Gastroesophageal sphincter (tissue), 4 donors: ENCODE measurements around the gene PDAP1. TPM values are rescaled to one million over a fixed set of nuclear protein-coding genes. Genes with fewer than 3 reads are reported as not detected.
A peak's percentile ranks its signal among the peaks of the same experiment; 100 is the strongest.
"Not testable (repeated sequence)": the region's sequence is repeated elsewhere in the genome, so short reads cannot be mapped to it uniquely, and the experiment has no call there.

Experiments used
- ATAC-seq: fragments of 150-250 bp; one replicate; pipeline ENCODE4 v1.9.1; 2016; ENCODE audit warnings: mild to moderate bottlenecking, moderate library complexity
- H3K27ac ChIP-seq, 4 donors: fragments of 200-600 bp; sonication (generic) in 3 of 4; 1 replicate in 3 of 4; 2 replicates in 1 of 4; pipeline ENCODE4 v1.5.1; 2016 to 2019
- H3K27me3 ChIP-seq: fragments of 200-600 bp; sonication (generic); one replicate; pipeline ENCODE4 v1.5.1; 2019
- H3K36me3 ChIP-seq, 2 donors: fragments of 200-600 bp; sonication (generic); one replicate each; pipeline ENCODE4 v1.5.1; 2019; ENCODE audit warnings: control low read depth in 1 of 2
- H3K4me1 ChIP-seq, 3 donors: fragments of 200-600 bp; sonication (generic); 1 replicate in 2 of 3; 2 replicates in 1 of 3; pipeline ENCODE4 v1.5.1; 2016 to 2019; ENCODE audit warnings: control low read depth in 2 of 3
- H3K4me3 ChIP-seq, 2 donors: fragments of 200-600 bp; sonication (generic); one replicate each; pipeline ENCODE4 v1.5.1; 2019; ENCODE audit warnings: mild to moderate bottlenecking in 1 of 2, moderate library complexity in 1 of 2
- H3K9me3 ChIP-seq, 3 donors: fragments of 200-600 bp; sonication (generic); one replicate each; pipeline ENCODE4 v1.5.1; 2017 to 2019; ENCODE audit warnings: control low read depth in 2 of 3
- EP300 ChIP-seq: sonication (generic); formaldehyde crosslinking; IDR thresholded peaks from one replicate; pipeline ENCODE4 v1.6.1; 2017; ENCODE audit warnings: antibody characterized with exemption, mild to moderate bottlenecking
- POLR2A ChIP-seq, 2 donors: fragments of 450-650 bp; IDR thresholded peaks; one replicate each; pipeline ENCODE4 v1.6.1; 2017; ENCODE audit warnings: antibody characterized with exemption in 2 of 2, mild to moderate bottlenecking in 2 of 2, moderate library complexity in 1 of 2
- POLR2AphosphoS5 ChIP-seq: sonication (generic); formaldehyde crosslinking; IDR thresholded peaks from one replicate; pipeline ENCODE4 v1.6.1; 2017; ENCODE audit warnings: antibody characterized with exemption
- WGBS, 2 donors: methylation state at CpG; one replicate each; pipeline ENCODE4 v1.1.5; 2018; ENCODE audit warnings: low coverage in 1 of 2; 5-methylcytosine and 5-hydroxymethylcytosine counted together
- total RNA-seq, 4 donors: library from RNA; depleted of rRNA; stranded (reverse); fragments of >200 nt; gene quantifications; one replicate each; pipeline ENCODE4 v1.1.0, GENCODE V29; 2016
- TF ChIP-seq, protein P1 (sequence below), 4 experiments: fragments of 200-600 bp in 2 of 4; fragments of 450-650 bp in 2 of 4; sonication (generic) in 1 of 4; IDR thresholded peaks; one replicate each; pipeline ENCODE4 v1.5.1; 2017 to 2019; ENCODE audit warnings: antibody characterized with exemption in 4 of 4, mild to moderate bottlenecking in 2 of 4, moderate library complexity in 2 of 4

Gene PDAP1
- total RNA-seq, 4 donors from 2014 or later = 91.7 to 155 (median 123) TPM

- Histone ChIP-seq H3K9me3 (no peaks in the 10 kb centered on the region), H3K4me1 (peaks cover 0 to 9% (median 0%) of the 10 kb centered on the region in 3 donors), H3K36me3 (peaks cover 0 to 99% of the 10 kb centered on the region in 2 donors), H3K27me3 (no peaks in the 10 kb centered on the region), H3K27ac (no peak overlapping the region), H3K4me3 (no peak overlapping the region)
- no peak for ATAC-seq
- 60% methylated on average over 1 of the region's 29 CpGs; no CpG with 5 or more reads in 1 of the 2 donors for WGBS, 2 donors
- TF ChIP-seq POLR2A (IDR thresholded peaks at IDR 0.05) (no peak), POLR2AphosphoS5 (no peak), EP300 (no peak)
- TF ChIP-seq, protein P1, sequence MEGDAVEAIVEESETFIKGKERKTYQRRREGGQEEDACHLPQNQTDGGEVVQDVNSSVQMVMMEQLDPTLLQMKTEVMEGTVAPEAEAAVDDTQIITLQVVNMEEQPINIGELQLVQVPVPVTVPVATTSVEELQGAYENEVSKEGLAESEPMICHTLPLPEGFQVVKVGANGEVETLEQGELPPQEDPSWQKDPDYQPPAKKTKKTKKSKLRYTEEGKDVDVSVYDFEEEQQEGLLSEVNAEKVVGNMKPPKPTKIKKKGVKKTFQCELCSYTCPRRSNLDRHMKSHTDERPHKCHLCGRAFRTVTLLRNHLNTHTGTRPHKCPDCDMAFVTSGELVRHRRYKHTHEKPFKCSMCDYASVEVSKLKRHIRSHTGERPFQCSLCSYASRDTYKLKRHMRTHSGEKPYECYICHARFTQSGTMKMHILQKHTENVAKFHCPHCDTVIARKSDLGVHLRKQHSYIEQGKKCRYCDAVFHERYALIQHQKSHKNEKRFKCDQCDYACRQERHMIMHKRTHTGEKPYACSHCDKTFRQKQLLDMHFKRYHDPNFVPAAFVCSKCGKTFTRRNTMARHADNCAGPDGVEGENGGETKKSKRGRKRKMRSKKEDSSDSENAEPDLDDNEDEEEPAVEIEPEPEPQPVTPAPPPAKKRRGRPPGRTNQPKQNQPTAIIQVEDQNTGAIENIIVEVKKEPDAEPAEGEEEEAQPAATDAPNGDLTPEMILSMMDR (IDR thresholded peaks at IDR 0.05) = no peak
Measured at GRCh38 chr7:99419323-99420021, 11.1 kb upstream of the PDAP1 start.

DNA sequence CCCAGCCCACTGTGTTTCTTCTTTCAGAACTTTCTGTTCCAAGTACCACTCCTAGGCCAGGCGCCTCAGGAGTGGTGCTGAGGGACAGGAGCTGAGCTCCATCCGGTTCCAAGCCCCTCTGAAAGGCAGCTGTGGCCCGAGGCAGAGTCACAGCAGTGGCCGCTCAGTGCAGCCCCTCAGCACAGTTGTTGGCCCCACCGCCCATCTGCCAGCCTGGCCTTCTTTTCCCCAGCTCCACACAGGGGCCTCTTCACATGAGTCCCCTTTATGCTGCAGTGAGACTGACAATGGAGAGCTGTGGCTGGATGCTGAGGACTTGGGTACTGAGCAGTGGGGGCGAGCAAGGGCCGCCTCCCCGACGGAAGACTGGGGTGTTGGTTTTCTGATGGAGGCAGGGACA lies 9.9 kb upstream of the PDAP1 start:
- Histone ChIP-seq H3K4me1 (peaks cover 0 to 9% (median 0%) of the 10 kb centered on the region in 3 donors), H3K36me3 (peaks cover 0 to 99% of the 10 kb centered on the region in 2 donors), H3K9me3 (no peaks in the 10 kb centered on the region), H3K27ac (no peak overlapping the region), H3K4me3 (no peak overlapping the region), H3K27me3 (no peaks in the 10 kb centered on the region)
- TF ChIP-seq POLR2A (IDR thresholded peaks at IDR 0.05) (no peak), POLR2AphosphoS5 (no peak), EP300 (no peak)
- TF ChIP-seq, protein P1 (IDR thresholded peaks at IDR 0.05) = no peak
- 77% methylated on average over 5 of the region's 9 CpGs; no CpG with 5 or more reads in 1 of the 2 donors for WGBS, 2 donors
- no peak for ATAC-seq

GRCh38 chr7:99415513-99416127 lies 7.2 kb upstream of the PDAP1 start:
- TF ChIP-seq, protein P1 (IDR thresholded peaks at IDR 0.05) = peak in 3 of 4 experiments; percentile 56 to 70 (median 62)
- 45 to 59% methylated on average over 10 to 13 of the region's 17 CpGs for WGBS, 2 donors
- H3K36me3 ChIP-seq = peaks cover 0 to 100% of the 10 kb centered on the region in 2 donors

GRCh38 chr7:99410635-99411034 lies 2.2 kb upstream of the PDAP1 start:
- H3K27me3 ChIP-seq = no peaks in the 10 kb centered on the region
- peaks cover 0 to 56% of the 10 kb centered on the region in 2 donors for H3K36me3 ChIP-seq
- no peak for TF ChIP-seq POLR2AphosphoS5
- no peak overlapping the region for H3K4me3 ChIP-seq
- H3K27ac ChIP-seq = no peak overlapping the region
- no peak for ATAC-seq
- 90 to 100% methylated on average over 2 of the region's 2 CpGs for WGBS, 2 donors
- peaks cover 3 to 48% (median 21%) of the 10 kb centered on the region in 3 donors for H3K4me1 ChIP-seq
- H3K9me3 ChIP-seq = no peaks in the 10 kb centered on the region

More at GRCh38 chr7:99415513-99416127, 7.2 kb upstream of the PDAP1 start:
- H3K9me3 ChIP-seq, ATAC-seq, H3K27ac ChIP-seq, H3K4me3 ChIP-seq, H3K27me3 ChIP-seq: not testable (repeated sequence)
- H3K4me1 ChIP-seq = peaks cover 0 to 13% (median 0%) of the 10 kb centered on the region in 3 donors

- peak overlapping the region; percentile 65 to 83 for H3K4me3 ChIP-seq
- peak overlapping the region; percentile 82 to 97 (median 96) for H3K27ac ChIP-seq
- H3K27me3 ChIP-seq = no peaks in the 10 kb centered on the region
- H3K4me1 ChIP-seq = peaks cover 3 to 48% (median 21%) of the 10 kb centered on the region in 3 donors
- TF ChIP-seq, protein P1 (IDR thresholded peaks at IDR 0.05) = no peak
- TF ChIP-seq EP300 = no peak
- peaks cover 0 to 51% of the 10 kb centered on the region in 2 donors for H3K36me3 ChIP-seq
- no peaks in the 10 kb centered on the region for H3K9me3 ChIP-seq
- ATAC-seq = no peak
- WGBS, 2 donors = 22 to 41% methylated on average over 2 to 3 of the region's 3 CpGs
Measured at GRCh38 chr7:99409806-99410205, 1.4 kb upstream of the PDAP1 start.
